ENCODE measurements around the gene DLGAP1. TPM values are rescaled to one million over a fixed set of nuclear protein-coding genes. Genes with fewer than 3 reads are reported as not detected.

The DLGAP1 gene
- total RNA-seq, 4 donors from 2014 or later, result 0.13 to 6.2 (median 0.53) TPM

GRCh38 chr18:3916082-3916481 lies 539.0 kb downstream of the DLGAP1 start:
- DNase-seq (no peak), ATAC-seq (no peak)
- no peaks in the 10 kb centered on the region for H3K27me3 ChIP-seq
- TF ChIP-seq POLR2A (IDR thresholded peaks at IDR 0.05) (no peak), CTCF (IDR thresholded peaks at IDR 0.05 in 4 of 5, conservative IDR thresholded peaks at IDR 0.05 in 1 of 5) (no peak)
- in situ Hi-C loops (cut with MboI; ENCODE audit: low sequenced_read_pairs in 4 of 4) (no loop called here), intact Hi-C loops (cut with DNase I; ENCODE audit: low total_unique reads) (no loop called here)
- no peak overlapping the region for H3K4me3 ChIP-seq
- H3K4me1 ChIP-seq, result no peaks in the 10 kb centered on the region
- H3K27ac ChIP-seq, result no peak overlapping the region
- no peaks in the 10 kb centered on the region for H3K36me3 ChIP-seq
- H3K9me3 ChIP-seq, result no peaks in the 10 kb centered on the region

- Histone ChIP-seq H3K27ac (no peak overlapping the region), H3K4me3 (no peak overlapping the region), H3K9me3 (no peaks in the 10 kb centered on the region), H3K36me3 (no peaks in the 10 kb centered on the region), H3K27me3 (no peaks in the 10 kb centered on the region), H3K4me1 (no peaks in the 10 kb centered on the region)
- DNase-seq, result no peak
- in situ Hi-C loops (cut with MboI; ENCODE audit: low sequenced_read_pairs in 4 of 4) (no loop called here), intact Hi-C loops (cut with DNase I; ENCODE audit: low total_unique reads) (no loop called here)
- TF ChIP-seq CTCF (IDR thresholded peaks at IDR 0.05 in 4 of 5, conservative IDR thresholded peaks at IDR 0.05 in 1 of 5) (no peak), POLR2A (IDR thresholded peaks at IDR 0.05) (no peak)
- no peak for ATAC-seq
Observed at GRCh38 chr18:3914833-3915610, 540.1 kb downstream of the DLGAP1 start.

GRCh38 chr18:3914109-3914508 lies 541.0 kb downstream of the DLGAP1 start:
- Histone ChIP-seq H3K4me3 (no peak overlapping the region), H3K36me3 (no peaks in the 10 kb centered on the region), H3K9me3 (no peaks in the 10 kb centered on the region), H3K27ac (no peak overlapping the region), H3K4me1 (no peaks in the 10 kb centered on the region), H3K27me3 (no peaks in the 10 kb centered on the region)
- no peak for DNase-seq
- in situ Hi-C loops (cut with MboI; ENCODE audit: low sequenced_read_pairs in 4 of 4), result no loop called here
- intact Hi-C loops (cut with DNase I; ENCODE audit: low total_unique reads), result no loop called here
- no peak for ATAC-seq
- TF ChIP-seq CTCF (IDR thresholded peaks at IDR 0.05 in 4 of 5, conservative IDR thresholded peaks at IDR 0.05 in 1 of 5) (no peak), POLR2A (IDR thresholded peaks at IDR 0.05) (no peak)

GRCh38 chr18:3912705-3913104 lies 542.4 kb downstream of the DLGAP1 start:
- Histone ChIP-seq H3K27ac (no peak overlapping the region), H3K36me3 (no peaks in the 10 kb centered on the region), H3K4me3 (no peak overlapping the region), H3K9me3 (no peaks in the 10 kb centered on the region), H3K4me1 (no peaks in the 10 kb centered on the region), H3K27me3 (no peaks in the 10 kb centered on the region)
- intact Hi-C loops (cut with DNase I; ENCODE audit: low total_unique reads), result no loop called here
- TF ChIP-seq POLR2A (IDR thresholded peaks at IDR 0.05) (no peak), CTCF (IDR thresholded peaks at IDR 0.05 in 4 of 5, conservative IDR thresholded peaks at IDR 0.05 in 1 of 5) (no peak)
- in situ Hi-C loops (cut with MboI; ENCODE audit: low sequenced_read_pairs in 4 of 4), result no loop called here
- ATAC-seq (peak in 1 of 2 donors; percentile 42), DNase-seq (no peak)

- no peak for TF ChIP-seq POLR2A (IDR thresholded peaks at IDR 0.05)
- no peak for TF ChIP-seq CTCF (IDR thresholded peaks at IDR 0.05 in 4 of 5, conservative IDR thresholded peaks at IDR 0.05 in 1 of 5)
- Histone ChIP-seq H3K27ac (no peak overlapping the region), H3K9me3 (no peaks in the 10 kb centered on the region), H3K4me3 (no peak overlapping the region), H3K27me3 (no peaks in the 10 kb centered on the region), H3K4me1 (no peaks in the 10 kb centered on the region), H3K36me3 (no peaks in the 10 kb centered on the region)
- in situ Hi-C loops (cut with MboI; ENCODE audit: low sequenced_read_pairs in 4 of 4) (no loop called here), intact Hi-C loops (cut with DNase I; ENCODE audit: low total_unique reads) (no loop called here)
- DNase-seq (no peak), ATAC-seq (no peak)
Observed at GRCh38 chr18:3911413-3911812, 543.7 kb downstream of the DLGAP1 start.
